GM21619 (cell line): ENCODE measurements around the gene PCP4.

Experiments
- ATAC-seq: cut with Tn5 transposase; IDR thresholded peaks from one replicate; pipeline ENCODE4 v1.9.1; 2021; ENCODE audit not compliant: unreplicated experiment

The PCP4 gene

DNA sequence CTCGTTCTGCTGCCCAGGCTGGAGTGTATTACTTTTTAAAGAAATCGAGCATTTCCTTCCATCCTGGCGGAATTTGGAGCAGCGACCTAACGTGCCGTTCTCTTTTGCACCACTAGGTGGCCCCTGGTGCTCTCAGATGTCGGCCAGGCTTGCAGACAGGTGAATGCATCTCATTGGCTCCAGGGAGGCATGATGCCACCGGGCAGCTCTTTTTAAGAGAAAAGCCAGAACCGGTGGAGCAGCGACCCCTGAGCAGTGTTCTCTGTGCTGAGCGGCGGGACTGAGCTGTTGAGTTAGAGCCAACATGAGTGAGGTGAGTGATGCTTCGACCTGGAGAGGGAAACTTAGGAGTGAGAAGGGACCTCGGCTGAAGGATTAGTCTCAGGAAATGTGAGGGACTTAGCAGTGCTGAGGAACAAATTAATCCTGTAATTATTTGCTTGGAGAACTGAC lies at the start of gene PCP4:
Gene PCP4, plus strand, starts transcription at position 241 of the 453 bp plus-strand sequence. Its CDS starts 64 bp downstream, at position 305.
- no peak for ATAC-seq

DNA sequence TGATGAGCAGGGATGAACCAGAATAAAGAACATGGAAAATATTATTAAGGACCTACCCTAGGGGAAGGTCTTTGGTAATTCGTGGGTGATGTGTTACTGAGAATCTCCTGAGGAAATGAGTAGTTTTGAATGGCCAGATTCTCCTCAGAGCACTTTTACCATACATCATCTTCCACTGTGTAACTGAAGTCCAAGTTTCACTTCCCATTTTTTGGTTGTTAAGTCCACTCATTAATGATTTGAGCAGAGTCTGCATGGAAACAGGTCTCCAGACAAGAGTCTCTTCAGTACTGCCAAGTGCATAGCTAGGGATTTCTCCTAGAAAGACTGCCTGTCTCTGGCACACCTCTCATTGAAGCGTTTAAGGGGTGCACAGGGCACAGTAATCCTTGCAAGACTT lies 48.7 kb upstream of the PCP4 start:
- ATAC-seq = no peak

DNA sequence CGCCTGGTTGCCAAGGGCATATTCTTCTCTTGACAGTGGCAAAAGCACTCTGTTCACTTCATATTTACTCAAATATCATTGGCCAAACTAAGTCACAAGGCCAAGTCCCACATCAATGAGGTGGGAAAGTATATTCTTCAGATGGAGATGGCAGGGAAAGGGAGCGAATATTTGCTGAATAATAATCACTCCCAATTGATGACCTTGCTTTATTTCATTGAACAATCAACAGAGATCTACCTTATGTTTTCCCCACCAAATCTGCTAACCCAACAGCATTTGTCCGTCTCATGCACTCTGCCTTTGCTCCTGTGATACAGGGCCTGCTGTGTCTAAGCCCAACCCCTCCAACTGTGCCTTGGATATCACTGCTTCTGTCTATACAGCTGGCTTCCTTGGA lies 45.2 kb upstream of the PCP4 start:
- ATAC-seq = no peak

DNA sequence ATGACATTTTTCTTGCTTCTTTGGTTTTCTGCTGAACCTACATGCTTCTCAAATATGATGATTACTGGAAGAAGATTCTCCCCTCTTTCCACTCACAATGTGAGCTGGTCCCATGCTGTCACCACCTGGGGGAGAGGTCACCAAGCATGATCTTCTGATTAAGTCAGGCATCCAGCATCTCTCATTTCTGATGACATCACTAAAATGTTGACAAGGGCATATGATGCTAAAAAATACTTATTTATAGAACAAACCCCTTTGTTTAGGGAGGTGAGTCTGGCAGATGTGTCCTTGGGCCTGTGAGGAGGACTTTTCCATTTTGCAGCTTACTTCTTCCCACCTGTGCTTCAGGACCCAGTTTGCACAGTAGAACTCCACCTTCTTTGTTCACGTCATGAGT lies 42.0 kb upstream of the PCP4 start:
- no peak for ATAC-seq

DNA sequence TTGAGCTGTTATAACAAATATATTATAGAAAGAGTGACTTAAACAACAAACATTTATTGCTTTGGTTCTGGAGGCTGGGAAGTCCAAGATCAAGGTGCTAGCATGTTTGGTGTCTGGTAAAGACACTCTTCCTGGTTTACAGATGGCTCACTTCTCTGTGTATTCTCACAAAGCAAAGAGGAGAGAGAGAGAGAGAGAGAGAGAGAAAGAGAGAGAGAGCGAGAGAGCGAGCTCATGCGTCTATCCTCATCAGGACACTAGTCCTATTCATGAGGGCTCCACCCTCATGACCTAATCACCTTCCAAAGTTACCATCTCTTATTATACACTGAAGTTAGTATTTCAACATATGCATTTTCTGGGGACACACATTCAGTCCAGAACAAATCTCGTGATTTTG lies 32.7 kb upstream of the PCP4 start:
- no peak for ATAC-seq

DNA sequence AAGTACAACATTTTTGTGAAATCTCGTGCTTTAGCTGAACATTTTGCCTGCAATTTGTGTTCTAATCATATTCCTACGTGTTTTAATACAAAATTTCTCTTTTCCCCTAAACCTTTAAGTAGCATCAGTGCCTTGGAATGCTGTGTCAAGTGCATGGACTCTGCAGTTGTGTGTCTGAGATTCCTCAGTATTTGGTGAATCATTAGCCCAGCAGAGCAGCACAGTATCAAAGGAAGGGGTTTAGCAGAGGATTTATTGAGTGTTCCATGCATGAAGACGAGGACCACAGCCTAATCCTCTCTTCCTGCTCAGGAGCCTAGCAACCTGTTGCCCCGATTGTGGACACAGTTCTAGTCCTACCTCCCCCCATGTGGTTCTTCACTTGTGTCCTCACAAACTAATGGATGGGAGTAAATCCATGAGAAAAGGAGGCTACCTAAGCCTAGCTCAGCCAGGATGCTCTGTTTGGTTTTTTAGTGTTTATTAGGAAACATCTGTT lies 29.3 kb upstream of the PCP4 start:
- no peak for ATAC-seq

DNA sequence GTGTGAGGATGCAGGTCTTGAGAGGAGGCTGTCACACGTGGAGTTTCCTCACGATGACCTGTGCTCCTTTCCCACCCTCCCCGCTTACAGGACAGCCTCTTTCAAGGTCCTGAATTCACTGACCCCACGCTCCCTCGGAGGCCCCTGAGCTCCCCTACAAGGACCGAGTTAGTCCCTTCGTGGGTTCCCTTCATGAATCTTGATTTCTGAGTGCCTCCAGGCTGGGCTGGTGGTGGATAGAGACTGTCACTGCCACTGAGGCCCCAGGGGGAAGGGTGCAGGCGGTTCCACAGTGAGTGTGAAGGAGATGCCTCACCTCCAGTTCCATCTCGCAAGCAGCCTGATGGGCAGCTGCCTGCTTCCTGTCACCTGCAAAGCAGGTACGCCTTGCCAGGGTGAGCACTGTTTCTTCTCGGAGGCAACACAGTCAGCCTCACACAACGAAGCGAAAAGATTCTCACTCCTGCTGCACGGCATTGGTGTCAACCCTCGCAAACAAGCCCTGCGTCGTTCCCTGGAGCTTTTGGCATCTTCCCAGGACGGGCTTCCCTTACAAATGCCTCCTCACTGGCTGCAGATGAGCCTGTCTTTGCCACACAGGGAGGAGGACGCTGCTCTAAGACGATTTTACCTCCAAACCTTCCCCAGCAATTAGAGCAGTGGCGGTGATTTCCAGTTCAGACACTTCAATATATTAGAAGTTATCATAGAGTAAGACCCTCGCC lies 26.7 kb upstream of the PCP4 start:
- ATAC-seq = no peak

DNA sequence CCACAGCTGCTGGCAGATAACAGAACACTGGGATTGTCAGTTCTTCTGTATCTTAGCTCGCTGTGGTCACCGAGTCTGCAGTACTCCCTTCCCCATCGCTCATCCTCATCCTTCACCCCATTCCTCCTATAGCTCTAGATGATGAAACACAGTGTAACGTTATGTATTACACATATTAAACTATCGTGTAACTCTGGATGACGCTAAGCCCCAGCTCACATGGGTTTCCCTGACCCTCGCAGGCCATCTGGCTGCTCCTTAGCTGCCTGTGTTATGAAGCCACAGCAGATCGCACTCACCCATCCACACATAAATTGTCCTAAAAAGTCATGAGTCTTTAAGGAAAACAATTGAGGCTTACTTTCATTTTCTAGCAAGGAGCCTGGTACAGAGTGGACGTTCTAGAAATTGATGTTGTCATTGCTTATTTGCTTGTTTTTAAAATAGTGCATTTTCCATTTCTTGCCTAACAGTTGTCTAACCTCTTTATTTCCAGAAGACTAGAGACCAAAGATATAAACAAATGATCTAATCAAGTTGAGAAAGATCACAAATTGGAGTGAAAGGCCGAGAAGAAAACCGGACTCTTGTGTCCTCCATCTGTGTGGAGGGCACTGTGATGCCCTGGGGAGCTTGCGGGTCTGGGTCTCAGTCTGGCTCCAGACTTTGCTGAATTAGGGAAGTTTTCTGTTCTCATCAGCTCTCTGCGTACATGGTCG lies 24.3 kb upstream of the PCP4 start:
- no peak for ATAC-seq

DNA sequence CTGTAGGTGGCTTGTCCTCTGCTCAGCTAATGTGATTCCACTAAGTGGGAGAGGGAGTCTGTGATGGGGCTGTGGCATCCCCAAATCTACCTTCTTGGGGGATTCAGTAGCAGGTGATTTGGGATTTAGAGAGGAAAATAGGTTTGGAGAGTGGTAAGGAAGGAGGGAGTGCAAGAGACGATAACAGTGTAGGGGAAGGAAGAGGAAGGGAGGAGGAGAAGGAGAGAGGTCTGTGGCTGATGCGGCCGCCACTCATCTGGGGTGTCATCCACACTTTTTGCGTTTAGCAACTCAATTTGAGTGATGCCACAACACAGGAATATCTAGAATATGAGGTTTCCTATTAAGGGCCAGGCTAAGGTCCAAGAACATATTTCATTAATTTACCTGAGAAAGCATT lies 23.8 kb upstream of the PCP4 start:
- no peak for ATAC-seq

DNA sequence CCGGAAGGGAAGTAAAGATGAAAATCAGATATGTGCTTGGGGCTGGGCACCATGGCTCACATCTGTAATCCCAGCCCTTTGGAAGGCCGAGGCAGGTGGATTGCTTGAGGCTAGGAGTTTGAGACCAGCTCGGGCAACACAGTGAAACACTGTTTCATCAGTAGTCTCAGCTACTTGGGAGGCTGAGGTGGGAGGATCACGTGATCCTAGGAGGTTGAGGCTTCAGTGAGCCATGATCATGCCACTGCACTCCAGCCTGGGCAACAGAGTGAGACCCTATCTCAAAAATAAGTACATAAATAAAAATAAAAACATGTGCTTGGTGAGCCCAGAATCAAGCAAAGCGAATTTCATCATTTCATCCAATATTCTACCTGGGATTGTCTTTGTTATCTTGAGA lies 23.3 kb upstream of the PCP4 start:
- ATAC-seq = no peak

DNA sequence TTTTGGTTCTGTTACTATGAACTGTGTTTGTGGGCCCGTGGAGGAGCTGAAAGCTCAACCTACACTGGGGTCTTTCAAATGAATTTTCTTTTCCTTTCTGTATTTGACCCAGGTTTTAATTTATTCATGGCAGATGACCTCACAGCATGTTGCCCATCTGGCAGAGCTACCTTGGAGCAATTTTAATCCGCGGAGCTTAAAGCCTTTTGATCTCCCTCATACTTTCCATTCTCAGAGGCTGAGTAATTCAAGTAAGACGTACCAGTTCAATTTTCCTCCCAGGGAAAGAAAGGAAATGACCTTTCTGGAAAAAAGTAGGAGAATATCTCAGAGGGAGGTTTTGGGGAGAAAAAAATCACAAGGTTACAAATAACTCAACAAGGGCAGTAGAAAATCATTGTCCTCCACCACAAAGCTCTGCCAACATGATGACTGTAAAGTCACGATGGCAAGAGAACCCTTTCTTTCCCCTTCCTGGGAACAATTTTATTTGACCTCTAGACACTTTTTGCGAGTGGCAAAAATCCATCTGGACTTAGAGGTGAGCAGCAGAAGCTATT lies 21.6 kb upstream of the PCP4 start:
- ATAC-seq = no peak

DNA sequence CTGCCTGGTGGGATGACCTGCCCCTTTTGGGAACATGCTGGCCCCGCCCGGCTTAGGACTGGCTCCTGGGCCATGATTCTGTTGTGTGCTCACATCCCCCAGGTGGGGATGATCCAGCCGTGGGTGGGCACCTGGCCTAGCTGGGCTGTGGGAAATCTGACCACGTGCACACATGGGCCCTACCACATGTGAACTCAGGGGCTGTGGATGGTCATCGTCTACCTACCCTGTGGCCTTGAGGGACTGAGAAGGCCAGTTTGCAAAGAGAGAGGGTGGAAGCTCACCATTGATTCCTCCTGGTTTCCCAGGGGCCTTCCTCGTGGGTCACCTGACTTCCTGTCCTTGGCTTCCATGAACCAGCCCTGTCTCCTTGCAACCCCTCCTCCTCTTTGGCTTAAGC lies 19.4 kb upstream of the PCP4 start:
- no peak for ATAC-seq

DNA sequence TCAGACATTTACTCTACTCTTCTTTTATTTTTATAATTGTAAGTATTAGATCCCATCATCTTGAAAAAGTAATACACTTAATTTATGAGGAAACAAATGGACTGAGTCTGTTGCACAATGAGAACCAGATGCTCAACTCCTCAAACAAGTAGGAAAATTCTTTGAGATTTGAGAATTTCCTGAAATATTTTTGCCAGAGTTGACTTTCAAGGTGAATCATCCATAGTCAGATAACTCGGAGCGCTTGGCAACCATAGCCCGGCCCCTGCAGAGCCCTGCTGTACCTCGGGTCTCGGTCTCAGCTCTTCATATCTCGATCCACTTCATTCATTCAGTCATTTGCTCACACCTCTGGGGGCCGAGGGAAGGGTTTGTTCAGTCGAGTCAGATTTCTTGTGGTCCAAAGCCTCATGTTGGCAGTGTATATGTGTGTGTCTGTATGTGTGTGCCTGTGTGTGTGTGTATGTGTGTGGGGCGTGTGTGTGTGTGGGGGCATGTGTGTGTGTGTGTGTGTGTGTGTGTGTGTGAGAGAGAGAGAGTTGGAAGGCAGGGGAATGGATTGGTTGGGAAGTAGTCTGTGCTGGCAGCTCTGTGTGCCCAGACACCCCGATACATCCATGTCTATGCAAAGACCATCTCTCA lies 18.1 kb upstream of the PCP4 start:
- ATAC-seq = no peak

DNA sequence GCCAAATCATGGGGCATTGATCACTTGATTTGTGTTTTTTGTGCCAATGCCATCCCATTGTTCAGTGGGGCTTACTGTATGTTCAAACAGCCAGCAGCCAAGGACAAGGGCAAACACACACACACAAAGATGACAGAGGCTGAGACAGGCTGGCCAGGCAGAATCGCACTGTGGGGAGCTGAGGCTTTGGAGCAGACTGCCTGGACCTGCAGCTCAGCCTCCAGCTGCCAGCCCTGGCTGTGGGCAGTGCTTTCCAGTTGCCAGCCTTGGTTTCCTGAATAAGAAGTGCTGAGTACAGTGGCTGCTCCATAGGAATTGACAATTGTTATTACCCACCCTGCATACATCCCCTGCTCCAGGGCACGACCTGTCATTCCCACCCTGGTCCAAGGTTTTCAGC lies 16.9 kb upstream of the PCP4 start:
- no peak for ATAC-seq

DNA sequence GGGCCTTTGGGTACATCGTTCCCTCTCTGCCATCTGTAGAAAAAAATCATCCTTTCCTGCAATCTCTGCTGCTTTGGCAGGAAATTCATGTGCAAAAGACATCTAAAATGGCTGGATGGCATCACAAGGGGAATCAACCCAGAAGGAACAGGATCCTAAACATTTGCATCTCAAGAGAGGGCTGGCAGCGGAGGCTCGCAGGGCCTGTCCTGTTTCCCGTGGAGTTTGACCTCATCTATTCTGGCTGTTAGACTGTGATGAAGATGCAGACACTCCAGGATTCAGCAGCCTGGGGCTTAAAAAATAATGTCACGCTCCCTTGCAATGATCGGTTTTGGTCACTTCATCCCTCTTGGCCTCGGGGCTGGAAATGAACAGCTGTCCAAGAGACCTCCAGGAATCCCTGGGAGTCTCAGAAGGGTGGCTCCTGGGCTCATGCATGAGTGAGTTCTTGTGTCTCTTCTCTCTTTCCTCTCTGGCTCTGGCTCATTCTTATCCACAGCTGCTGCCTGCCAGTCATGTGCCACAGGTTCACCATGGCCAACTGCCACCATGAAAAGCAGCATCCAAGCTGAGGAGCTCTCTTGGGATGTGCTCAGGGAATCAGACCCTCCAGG lies 16.1 kb upstream of the PCP4 start:
- ATAC-seq = no peak

DNA sequence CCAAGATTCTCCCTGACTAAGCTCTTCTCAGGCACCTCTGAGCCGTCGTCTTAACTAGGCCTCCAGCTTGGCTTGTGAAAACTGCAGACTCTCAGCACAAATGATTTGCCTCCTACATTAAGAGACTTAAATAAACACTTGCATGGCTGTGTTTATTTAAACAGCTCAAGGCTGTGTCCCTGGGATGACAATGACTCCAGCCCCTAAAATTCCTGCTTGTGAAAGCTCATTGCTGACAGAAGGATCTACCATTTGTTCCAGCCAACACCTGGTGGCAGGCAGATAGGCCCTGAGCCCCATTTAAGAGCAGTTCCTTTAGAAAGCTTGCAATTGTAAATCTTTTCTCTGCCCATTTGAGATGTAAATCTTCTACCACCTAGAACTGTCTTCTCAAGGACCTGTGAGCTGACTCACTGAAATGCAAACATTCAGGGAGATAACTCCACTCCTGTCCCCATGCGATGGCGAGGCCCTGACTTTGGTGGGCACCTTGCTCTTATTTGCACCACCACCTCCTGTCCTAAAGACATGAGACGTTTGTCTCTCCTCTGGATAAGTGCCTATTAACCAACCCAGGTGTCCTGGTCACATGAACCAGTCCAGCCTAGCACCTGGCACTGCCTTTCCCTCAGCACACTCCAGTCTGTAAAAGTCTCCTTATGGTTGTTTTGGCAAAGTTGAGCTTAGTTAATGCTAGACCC lies 15.1 kb upstream of the PCP4 start:
- no peak for ATAC-seq

DNA sequence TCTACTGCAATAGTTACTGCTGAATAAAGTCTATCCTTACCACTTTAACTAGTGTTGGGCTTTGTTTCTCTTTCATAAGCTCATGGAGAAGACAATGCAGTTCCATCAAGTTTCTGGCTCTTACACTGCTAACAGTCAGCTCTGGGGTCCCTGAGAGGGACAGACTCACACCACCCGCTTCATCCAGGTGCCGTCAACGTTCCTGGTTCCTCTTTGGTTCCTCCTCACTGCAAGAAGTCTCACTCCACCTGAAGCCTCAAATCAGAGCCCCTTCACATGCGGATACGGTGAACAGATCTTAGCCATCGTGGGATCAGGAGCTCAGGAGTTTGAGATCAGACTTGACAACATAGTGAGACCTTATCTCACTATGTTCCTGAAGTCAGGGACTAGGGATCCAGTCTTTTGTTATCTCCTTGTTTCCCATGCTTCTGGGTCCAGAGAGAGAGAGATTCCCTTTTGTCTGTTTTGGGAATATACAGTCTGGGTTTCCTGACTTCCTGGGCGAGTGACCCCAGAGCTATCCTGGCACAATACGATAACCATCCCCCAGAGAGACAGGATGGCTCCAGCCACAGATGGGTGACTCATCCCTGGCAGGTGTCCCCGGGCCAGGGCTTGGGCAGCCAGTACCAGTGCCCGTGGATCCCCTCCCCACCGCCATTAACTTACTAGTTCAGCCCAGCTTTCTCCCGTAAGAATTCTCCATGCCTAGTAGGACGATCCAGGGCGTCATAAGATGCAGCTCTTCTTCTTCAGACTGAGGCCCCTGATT lies 14.3 kb upstream of the PCP4 start:
- ATAC-seq = no peak

DNA sequence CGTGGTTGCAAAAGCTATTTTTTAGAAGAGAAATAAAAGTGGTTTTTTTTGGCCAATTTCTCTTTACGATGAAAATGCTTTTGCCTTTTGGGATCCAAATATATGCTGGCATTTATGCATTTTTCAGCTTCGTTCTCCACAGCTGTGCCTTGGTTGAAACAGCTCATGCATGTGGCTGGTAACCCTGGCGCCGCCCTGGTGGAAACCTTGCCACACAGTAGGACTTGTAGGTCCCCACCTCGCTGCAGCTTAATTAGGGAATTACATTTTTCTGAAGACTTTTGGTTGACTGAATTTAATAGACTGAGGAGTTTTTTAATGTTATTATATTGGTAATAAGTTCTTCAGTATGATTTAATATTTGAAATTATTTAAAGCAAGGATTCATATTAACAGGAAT lies 12.7 kb upstream of the PCP4 start:
- no peak for ATAC-seq

DNA sequence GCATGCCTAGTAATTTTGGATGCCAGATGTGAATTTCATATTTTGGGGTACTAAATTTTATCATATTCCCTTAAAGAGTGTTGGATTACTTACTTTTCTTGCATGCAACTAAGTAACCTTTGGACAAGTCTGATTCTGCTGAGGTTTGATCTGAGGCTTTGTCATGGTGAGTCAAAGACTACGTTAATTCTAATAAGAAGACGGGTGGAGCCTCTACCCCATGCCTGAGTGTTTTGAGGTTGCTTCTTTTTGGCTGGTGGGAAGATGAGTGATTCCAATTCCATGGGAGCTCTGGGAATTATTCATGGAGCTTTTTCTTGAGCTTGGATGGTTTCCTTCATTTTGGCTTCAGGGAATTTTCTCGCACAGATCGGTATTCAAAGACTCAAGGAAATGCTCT lies 11.6 kb upstream of the PCP4 start:
- no peak for ATAC-seq

DNA sequence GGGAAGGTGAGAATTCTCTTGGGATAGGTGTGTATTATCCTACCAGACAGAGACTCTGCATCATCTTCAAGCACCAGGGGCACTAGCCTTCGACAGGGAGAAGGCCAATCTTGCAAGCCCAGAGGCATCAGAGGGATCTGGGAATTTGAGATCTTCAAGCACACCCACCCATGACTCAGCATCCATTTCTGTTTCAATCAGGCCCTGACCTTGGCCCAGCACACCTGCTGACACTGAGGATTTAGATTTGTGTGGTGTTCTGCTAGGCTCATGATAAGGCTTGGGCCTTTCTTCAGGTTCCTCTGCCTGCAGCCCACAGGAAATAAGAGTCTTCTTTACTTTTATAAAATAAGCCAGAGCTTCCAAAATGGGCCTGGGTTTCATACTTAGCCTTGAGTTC lies 6.6 kb upstream of the PCP4 start:
- no peak for ATAC-seq
